ENCODE data around the gene ITPR1. TPM values are rescaled to one million over a fixed set of nuclear protein-coding genes. Genes with fewer than 3 reads are reported as not detected.
A peak's percentile ranks its signal among the peaks of the same experiment; 100 is the strongest.

Gene ITPR1
- total RNA-seq, 1 donor from 2014 or later = 53.1 TPM

- Mint-ChIP-seq H3K36me3 (ENCODE audit: low read depth, unreplicated experiment) (peaks cover 38% of the 10 kb centered on the region), H3K4me1 (ENCODE audit: unreplicated experiment) (peaks cover 9% of the 10 kb centered on the region), H3K4me3 (ENCODE audit: unreplicated experiment) (no peak overlapping the region), H3K9me3 (ENCODE audit: unreplicated experiment) (no peaks in the 10 kb centered on the region), H3K27ac (ENCODE audit: unreplicated experiment) (no peak overlapping the region), H3K27me3 (ENCODE audit: unreplicated experiment) (no peaks in the 10 kb centered on the region)
- TF ChIP-seq, protein P1, sequence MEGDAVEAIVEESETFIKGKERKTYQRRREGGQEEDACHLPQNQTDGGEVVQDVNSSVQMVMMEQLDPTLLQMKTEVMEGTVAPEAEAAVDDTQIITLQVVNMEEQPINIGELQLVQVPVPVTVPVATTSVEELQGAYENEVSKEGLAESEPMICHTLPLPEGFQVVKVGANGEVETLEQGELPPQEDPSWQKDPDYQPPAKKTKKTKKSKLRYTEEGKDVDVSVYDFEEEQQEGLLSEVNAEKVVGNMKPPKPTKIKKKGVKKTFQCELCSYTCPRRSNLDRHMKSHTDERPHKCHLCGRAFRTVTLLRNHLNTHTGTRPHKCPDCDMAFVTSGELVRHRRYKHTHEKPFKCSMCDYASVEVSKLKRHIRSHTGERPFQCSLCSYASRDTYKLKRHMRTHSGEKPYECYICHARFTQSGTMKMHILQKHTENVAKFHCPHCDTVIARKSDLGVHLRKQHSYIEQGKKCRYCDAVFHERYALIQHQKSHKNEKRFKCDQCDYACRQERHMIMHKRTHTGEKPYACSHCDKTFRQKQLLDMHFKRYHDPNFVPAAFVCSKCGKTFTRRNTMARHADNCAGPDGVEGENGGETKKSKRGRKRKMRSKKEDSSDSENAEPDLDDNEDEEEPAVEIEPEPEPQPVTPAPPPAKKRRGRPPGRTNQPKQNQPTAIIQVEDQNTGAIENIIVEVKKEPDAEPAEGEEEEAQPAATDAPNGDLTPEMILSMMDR (IDR thresholded peaks at IDR 0.05; ENCODE audit: unreplicated experiment) = no peak
- DNase-seq (ENCODE audit: low spot score) = no peak
Observed at GRCh38 chr3:4778740-4779139, 285.6 kb downstream of the ITPR1 start.

GRCh38 chr3:4780545-4780957, 287.4 kb downstream of the ITPR1 start:
- Mint-ChIP-seq H3K27me3 (ENCODE audit: unreplicated experiment) (no peaks in the 10 kb centered on the region), H3K4me1 (ENCODE audit: unreplicated experiment) (peaks cover 9% of the 10 kb centered on the region), H3K4me3 (ENCODE audit: unreplicated experiment) (peak overlapping the region; percentile 6), H3K27ac (ENCODE audit: unreplicated experiment) (no peak overlapping the region), H3K36me3 (ENCODE audit: low read depth, unreplicated experiment) (peaks cover 43% of the 10 kb centered on the region), H3K9me3 (ENCODE audit: unreplicated experiment) (no peaks in the 10 kb centered on the region)
- TF ChIP-seq, protein P1 (IDR thresholded peaks at IDR 0.05; ENCODE audit: unreplicated experiment) = no peak
- no peak for DNase-seq (ENCODE audit: low spot score)

- H3K9me3 Mint-ChIP-seq (ENCODE audit: unreplicated experiment) = no peaks in the 10 kb centered on the region
- TF ChIP-seq, protein P1 (IDR thresholded peaks at IDR 0.05; ENCODE audit: unreplicated experiment) = no peak
- H3K4me1 Mint-ChIP-seq (ENCODE audit: unreplicated experiment) = peaks cover 9% of the 10 kb centered on the region
- no peak overlapping the region for H3K27ac Mint-ChIP-seq (ENCODE audit: unreplicated experiment)
- no peak overlapping the region for H3K4me3 Mint-ChIP-seq (ENCODE audit: unreplicated experiment)
- H3K27me3 Mint-ChIP-seq (ENCODE audit: unreplicated experiment) = no peaks in the 10 kb centered on the region
- peaks cover 42% of the 10 kb centered on the region for H3K36me3 Mint-ChIP-seq (ENCODE audit: low read depth, unreplicated experiment)
- no peak for DNase-seq (ENCODE audit: low spot score)
Observed at GRCh38 chr3:4782095-4782494, 288.9 kb downstream of the ITPR1 start.

DNA sequence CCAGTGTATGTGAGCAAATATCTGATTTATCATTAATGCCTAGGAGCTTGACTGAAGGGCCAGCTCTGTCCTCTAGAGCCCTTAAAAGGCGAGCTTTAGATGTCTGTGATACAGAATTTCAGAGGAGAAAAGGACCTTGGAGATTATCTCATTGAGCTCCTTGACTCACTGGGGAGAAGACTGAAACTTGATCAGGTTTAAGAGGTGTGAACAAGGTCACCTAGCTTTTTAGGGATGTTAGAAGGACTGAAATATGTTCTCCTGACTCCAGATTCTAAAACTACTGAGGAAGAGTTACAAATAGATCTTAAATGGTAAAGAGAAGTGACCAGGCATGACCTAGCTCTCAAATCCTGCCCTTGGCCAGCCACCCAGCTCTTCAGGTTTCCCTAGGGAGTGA, 292.4 kb downstream of the ITPR1 start:
- DNase-seq (ENCODE audit: low spot score) = no peak
- peaks cover 56% of the 10 kb centered on the region for H3K36me3 Mint-ChIP-seq (ENCODE audit: low read depth, unreplicated experiment)
- H3K27me3 Mint-ChIP-seq (ENCODE audit: unreplicated experiment) = no peaks in the 10 kb centered on the region
- TF ChIP-seq, protein P1 (IDR thresholded peaks at IDR 0.05; ENCODE audit: unreplicated experiment) = no peak
- no peak overlapping the region for H3K27ac Mint-ChIP-seq (ENCODE audit: unreplicated experiment)
- no peaks in the 10 kb centered on the region for H3K4me1 Mint-ChIP-seq (ENCODE audit: unreplicated experiment)
- H3K4me3 Mint-ChIP-seq (ENCODE audit: unreplicated experiment) = no peak overlapping the region
- no peaks in the 10 kb centered on the region for H3K9me3 Mint-ChIP-seq (ENCODE audit: unreplicated experiment)

GRCh38 chr3:4786431-4786830, 293.3 kb downstream of the ITPR1 start:
- Mint-ChIP-seq H3K9me3 (ENCODE audit: unreplicated experiment) (no peaks in the 10 kb centered on the region), H3K27ac (ENCODE audit: unreplicated experiment) (no peak overlapping the region), H3K4me1 (ENCODE audit: unreplicated experiment) (no peaks in the 10 kb centered on the region), H3K4me3 (ENCODE audit: unreplicated experiment) (no peak overlapping the region), H3K27me3 (ENCODE audit: unreplicated experiment) (no peaks in the 10 kb centered on the region), H3K36me3 (ENCODE audit: low read depth, unreplicated experiment) (peaks cover 65% of the 10 kb centered on the region)
- no peak for DNase-seq (ENCODE audit: low spot score)
- TF ChIP-seq, protein P1 (IDR thresholded peaks at IDR 0.05; ENCODE audit: unreplicated experiment) = no peak
